GM19324 (cell line): Measurements from ENCODE around the gene RSPH10B2.
"Not testable (repeated sequence)": the region's sequence is repeated elsewhere in the genome, so short reads cannot be mapped to it uniquely, and the experiment has no call there.

Experiments
- ATAC-seq: cut with Tn5 transposase; IDR thresholded peaks from one replicate; pipeline ENCODE4 v1.9.1; 2021; ENCODE audit warnings: mild to moderate bottlenecking, moderate library complexity; ENCODE audit not compliant: unreplicated experiment, low FRiP score

Gene RSPH10B2

GRCh38 chr7:6835521-6835920 is 81.6 kb downstream of the RSPH10B2 start:
- ATAC-seq, result not testable (repeated sequence)

- not testable (repeated sequence) for ATAC-seq
These were observed 83.2 kb downstream of the RSPH10B2 start for GRCh38 chr7:6837081-6837480.

GRCh38 chr7:6842278-6842921 is 88.5 kb downstream of the RSPH10B2 start:
- not testable (repeated sequence) for ATAC-seq

- ATAC-seq, result not testable (repeated sequence)
These were observed 89.2 kb downstream of the RSPH10B2 start for GRCh38 chr7:6843092-6843491.

GRCh38 chr7:6843654-6844053 is 89.8 kb downstream of the RSPH10B2 start:
- ATAC-seq, result not testable (repeated sequence)

- ATAC-seq, result not testable (repeated sequence)
These were observed 92.1 kb downstream of the RSPH10B2 start for GRCh38 chr7:6845971-6846449.

GRCh38 chr7:6847751-6848150 is 93.8 kb downstream of the RSPH10B2 start:
- not testable (repeated sequence) for ATAC-seq
